ENCODE results near the gene DYNC2I2.

DNA sequence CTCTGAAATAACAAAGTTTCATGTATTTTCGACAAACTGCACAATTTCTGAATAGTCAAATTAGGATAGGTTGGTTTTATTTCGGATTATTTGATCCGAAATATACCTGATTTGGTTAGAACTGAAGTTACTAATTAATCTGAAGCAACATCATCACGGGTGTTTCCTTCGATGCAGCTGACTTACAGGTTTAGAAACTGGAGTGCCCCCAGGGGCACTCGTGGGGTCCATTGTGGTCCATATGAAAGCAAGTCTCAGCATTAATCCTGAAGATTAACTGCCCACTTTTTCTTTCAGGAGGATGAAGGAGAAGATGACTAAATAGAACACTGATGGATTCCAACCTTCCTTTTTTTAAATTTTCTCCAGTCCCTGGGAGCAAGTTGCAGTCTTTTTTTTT is 37.7 kb upstream of the DYNC2I2 start:
- TF ChIP-seq, protein P1, sequence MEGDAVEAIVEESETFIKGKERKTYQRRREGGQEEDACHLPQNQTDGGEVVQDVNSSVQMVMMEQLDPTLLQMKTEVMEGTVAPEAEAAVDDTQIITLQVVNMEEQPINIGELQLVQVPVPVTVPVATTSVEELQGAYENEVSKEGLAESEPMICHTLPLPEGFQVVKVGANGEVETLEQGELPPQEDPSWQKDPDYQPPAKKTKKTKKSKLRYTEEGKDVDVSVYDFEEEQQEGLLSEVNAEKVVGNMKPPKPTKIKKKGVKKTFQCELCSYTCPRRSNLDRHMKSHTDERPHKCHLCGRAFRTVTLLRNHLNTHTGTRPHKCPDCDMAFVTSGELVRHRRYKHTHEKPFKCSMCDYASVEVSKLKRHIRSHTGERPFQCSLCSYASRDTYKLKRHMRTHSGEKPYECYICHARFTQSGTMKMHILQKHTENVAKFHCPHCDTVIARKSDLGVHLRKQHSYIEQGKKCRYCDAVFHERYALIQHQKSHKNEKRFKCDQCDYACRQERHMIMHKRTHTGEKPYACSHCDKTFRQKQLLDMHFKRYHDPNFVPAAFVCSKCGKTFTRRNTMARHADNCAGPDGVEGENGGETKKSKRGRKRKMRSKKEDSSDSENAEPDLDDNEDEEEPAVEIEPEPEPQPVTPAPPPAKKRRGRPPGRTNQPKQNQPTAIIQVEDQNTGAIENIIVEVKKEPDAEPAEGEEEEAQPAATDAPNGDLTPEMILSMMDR (IDR thresholded peaks at IDR 0.05), result no peak
- no peak for TF ChIP-seq POLR2A (IDR thresholded peaks at IDR 0.05)

Measured in testis (tissue), 2 donors.